ENCODE results near the gene NXPH3.

GRCh38 chr17:49630113-49630900 is 54.6 kb downstream of the NXPH3 start:
- TF ChIP-seq POLR2AphosphoS5 (IDR thresholded peaks at IDR 0.05; ENCODE audit: borderline replicate concordance, low read depth, low read length), result no peak
- TF ChIP-seq EZH2 (IDR thresholded peaks at IDR 0.05), result no peak

Data from SK-N-MC (cell line).